NCI-H1417 treated with DMSO at 0.1 percent for 48 hours (cell line): ENCODE results near the gene CNTN4.
"Not testable (repeated sequence)": the region's sequence is repeated elsewhere in the genome, so short reads cannot be mapped to it uniquely, and the experiment has no call there.

Experiments used
- DNase-seq: peaks from one replicate; lab custom pipeline; 2025; lab: John Stamatoyannopoulos, UW

The CNTN4 gene

GRCh38 chr3:2098398-2099027 is at the start of gene CNTN4:
Gene CNTN4 (plus strand): TSS chr3:2098866.
- DNase-seq = peak; percentile 67

DNA sequence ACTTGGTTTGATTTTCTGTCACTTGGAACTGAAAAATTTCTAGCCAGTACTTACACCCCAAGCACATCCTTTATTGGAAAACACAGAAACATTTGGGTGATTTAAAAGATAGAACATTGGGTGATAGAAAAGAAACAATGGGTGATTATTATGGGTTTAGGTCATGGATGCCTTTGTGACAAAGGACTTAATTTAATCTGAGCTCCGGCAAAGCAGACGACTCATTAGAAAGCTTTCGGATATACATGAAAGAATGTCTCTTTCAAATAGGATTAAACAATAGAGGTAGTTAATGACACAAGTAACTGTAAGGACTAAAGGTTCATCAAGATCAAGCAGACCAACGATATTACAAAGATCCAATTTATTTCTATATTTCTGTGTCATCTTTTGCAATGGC is 37.3 kb upstream of the CNTN4 start:
- no peak for DNase-seq

DNA sequence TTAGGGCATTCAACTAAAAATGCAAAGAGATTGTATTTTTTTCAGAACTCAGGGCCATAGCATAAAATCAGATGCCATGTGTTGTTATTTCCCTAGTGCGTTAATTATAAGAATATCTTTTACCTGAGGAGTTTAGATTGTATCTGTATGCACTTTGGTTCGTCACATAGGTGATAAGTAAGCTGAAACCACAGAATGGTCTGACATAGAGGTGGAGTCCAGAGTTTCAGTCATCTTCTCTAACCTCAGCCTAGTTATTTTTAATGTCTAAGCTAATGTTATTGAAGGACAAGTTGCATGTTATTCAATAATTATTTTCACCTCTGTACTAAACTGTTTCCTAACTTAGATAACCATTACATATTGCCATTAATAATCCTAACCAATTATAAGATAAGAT is 27.1 kb upstream of the CNTN4 start:
- no peak for DNase-seq

GRCh38 chr3:2078821-2079220 is 19.8 kb upstream of the CNTN4 start:
- no peak for DNase-seq

DNA sequence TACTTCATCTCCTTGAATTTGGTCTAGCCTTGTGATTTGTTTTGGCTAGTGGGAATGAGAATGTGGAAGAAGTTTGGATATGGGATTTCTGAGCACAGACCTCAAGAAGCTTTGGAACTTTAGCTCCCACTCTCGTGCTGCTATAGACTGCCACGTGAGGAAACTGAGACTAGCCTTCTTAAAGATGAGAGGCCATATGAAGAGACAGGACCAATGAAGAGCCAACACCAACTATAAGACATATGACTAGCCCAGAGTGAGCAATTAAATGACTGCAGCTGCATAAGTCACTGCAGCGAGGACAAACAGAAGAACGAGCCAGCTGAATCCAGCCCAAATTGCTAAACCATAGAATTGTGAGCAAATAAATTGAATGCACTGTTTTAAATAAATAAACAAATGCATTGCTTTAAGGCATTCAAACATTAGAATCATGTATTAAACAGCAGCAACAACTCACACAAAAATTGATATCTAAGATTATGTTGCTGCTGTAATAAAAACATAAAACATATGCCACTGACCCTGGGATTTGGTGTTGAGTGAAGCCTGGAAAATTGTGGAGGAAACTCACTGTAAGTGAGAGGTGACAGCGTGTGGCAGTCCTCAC is 15.7 kb upstream of the CNTN4 start:
- no peak for DNase-seq

DNA sequence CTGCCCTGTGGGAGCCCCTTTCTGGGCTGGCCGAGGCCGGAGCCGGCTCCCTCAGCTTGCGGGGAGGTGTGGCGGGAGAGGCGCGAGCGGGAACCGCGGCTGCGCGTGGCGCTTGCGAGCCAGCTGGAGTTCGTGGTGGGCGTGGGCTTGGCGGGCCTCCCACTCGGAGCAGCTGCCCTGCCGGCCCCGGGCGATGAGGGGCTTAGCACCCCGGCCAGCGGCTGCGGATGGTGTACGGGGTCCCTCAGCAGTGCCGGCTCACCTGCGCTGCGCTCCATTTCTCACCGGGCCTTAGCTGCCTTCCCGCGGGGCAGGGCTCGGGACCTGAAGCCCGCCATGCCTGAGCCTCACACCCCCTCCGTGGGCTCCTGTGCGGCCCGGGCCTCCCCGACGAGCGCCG is 15.1 kb upstream of the CNTN4 start:
- not testable (repeated sequence) for DNase-seq

- no peak for DNase-seq
Measured at GRCh38 chr3:2090095-2090911, 8.4 kb upstream of the CNTN4 start.

- DNase-seq = no peak
Measured at GRCh38 chr3:2092758-2093157, 5.9 kb upstream of the CNTN4 start.

DNA sequence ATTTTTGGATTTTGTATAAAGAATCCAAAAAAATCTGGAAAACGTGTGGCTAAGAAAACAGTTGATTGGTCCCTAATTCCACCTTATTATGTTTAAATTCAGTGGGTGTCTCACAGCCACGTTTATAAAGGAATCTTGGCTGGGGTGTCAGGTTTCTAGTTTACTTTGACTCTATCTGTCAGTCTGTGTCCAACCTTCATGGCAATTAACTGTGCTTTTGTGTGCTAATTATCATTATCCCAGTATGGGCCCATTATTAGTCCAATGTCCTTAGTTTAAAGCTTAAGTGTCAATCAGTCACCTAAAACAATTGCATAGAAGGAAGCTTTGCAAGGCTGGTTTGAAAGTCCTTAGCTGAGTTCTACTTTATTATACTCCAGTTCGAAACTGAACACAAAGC is 3.7 kb upstream of the CNTN4 start:
- DNase-seq = no peak

GRCh38 chr3:2096216-2096615 is 2.5 kb upstream of the CNTN4 start:
- no peak for DNase-seq

DNA sequence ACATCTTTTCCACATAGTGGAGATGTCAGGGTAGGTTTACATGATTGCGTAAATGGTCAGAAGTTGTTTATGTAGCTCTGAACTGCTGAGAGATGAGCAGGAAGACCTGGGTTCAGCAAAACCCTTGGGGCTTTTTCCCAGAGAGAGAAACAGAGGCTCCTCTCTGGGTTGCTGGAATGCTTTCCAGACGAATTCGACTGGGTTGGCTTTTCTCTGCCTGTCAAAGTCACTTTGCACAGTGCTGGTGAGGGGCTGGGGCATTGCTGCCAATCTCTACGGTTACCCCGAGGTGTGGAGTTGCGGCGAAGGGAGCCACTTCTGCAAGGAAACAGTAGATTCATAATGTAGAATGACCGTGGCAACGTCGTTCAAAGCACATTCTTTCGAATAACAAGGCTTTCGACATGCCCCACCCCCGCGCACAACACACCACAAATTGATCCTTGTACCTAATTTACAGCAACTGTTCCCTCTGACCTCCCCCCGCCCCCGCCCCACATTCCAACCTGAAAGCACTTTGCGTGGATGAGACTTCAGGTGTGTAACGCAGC is 950 bp upstream of the CNTN4 start:
- no peak for DNase-seq

- DNase-seq = no peak
Measured at GRCh38 chr3:2099028-2099671, 484 bp downstream of the CNTN4 start.

DNA sequence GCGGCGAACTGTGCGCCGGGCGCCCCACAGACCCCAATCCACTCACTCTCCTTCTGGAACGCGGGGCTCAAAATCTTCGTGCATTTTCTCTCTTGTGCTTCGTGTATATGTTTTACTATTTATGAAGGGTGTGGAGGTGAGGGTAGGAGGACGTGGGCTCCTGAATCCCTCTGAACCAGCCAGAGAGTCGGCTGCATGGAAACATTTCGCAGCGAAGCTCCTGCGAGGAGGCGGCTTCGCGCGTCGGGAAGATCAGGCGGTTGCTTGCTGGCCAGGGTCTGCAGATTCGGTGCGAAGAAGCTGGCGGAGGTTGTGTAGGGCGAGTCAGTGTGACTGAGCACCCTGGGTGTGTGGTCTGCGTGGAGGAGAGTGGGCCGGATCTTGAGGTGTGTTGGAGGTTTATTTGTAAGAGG is 1.1 kb downstream of the CNTN4 start:
- no peak for DNase-seq

GRCh38 chr3:2106438-2106837 is 7.8 kb downstream of the CNTN4 start:
- no peak for DNase-seq

DNA sequence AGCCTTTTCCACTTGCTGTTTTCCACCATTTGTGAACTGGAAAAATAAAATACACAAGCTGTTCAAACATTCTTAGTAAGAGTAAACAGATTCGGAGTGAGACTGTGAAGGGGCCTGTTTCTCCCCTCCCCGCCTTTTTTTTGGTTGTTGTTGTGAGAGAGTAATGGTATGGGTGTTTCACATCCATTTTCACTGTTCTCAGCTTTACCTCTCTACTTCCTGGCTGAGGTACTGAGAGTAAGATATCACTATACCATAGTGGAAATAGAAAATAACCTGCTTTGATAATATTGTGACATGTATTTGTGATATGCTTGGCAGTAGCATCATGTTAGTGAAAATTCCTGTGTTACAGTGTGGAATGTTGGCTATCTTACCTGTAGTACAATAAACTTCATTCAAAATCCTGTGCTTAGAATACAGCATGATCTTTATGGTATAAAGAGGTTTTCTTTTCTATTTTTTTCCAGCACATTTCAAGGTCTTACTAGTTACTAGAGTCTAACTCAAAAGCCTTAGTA is 12.0 kb downstream of the CNTN4 start:
- no peak for DNase-seq

- DNase-seq = no peak
Measured at GRCh38 chr3:2114617-2115275, 16.1 kb downstream of the CNTN4 start.

DNA sequence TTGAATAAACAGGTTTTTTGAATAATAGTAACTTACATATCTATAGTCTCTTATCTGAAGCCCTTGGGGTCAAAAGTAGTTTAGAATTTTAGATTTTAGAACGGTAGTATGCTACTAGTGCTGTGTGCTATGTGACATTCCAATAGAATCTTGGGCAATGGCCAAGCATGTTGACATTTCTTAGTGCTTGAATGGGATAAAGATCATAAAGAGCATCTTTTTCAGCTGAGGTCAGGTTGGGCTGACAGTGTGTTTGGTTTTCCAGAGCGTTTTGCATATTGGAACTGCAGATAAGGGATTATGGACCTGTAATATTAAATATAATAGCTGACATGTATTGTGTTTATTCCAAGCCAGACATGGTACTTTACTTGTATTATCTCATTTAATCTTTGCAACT is 32.1 kb downstream of the CNTN4 start:
- DNase-seq = no peak

DNA sequence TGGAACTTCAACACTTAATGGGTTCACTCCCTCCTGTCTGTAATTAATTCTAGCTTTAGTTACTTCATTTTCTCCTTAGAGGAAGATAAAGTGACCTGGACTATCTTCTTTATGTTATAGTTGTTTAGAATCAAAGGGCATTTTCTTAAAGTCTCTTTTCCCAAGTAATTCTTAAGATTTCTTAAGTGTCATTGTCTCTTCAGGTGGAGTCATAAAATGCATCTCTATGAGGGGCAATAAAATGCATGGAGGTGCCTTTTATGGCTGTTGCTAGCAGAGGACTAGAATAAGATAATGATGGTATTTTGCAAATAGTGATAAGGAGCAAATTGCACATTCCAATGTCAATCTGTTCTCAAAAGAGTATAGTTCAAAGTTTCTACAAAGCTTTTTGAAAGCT is 34.5 kb downstream of the CNTN4 start:
- DNase-seq = no peak

DNA sequence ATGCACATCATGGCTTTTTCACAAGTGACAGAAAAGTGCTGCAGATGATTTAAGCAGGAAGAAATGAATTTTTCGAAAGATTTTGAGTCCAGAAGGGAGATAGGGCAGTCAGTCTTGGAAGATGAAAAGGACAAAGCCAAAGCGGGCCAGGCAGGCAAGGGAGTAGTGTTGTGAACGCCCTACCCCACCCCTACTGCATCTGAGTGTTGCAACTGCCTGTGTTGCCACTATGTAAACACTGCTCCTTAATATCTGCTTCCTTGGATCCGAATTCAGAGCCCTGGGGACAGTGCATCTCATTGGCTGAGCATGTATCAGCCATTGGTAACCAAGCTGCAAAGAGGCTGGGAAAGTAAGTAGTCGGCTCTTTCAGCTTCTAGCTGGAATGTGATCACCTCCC is 39.0 kb downstream of the CNTN4 start:
- DNase-seq = no peak

DNA sequence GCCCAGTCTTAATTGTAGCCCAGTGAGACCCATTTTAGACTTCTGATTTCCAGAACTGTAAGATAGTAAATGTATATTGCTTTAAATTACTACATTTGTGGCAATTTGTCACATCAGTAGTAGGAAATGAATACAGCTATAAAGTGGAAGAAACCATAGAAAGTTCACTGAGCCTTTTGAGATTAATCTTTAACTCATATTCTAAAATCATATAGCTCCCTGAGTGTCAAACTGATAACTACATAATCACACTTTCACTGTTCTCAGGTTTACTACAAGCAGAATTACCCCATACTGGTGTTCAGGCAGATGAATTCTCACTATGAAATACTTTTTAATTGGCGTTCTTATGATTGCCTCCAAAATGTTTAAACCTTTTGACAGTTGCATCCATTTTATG is 42.8 kb downstream of the CNTN4 start:
- no peak for DNase-seq

DNA sequence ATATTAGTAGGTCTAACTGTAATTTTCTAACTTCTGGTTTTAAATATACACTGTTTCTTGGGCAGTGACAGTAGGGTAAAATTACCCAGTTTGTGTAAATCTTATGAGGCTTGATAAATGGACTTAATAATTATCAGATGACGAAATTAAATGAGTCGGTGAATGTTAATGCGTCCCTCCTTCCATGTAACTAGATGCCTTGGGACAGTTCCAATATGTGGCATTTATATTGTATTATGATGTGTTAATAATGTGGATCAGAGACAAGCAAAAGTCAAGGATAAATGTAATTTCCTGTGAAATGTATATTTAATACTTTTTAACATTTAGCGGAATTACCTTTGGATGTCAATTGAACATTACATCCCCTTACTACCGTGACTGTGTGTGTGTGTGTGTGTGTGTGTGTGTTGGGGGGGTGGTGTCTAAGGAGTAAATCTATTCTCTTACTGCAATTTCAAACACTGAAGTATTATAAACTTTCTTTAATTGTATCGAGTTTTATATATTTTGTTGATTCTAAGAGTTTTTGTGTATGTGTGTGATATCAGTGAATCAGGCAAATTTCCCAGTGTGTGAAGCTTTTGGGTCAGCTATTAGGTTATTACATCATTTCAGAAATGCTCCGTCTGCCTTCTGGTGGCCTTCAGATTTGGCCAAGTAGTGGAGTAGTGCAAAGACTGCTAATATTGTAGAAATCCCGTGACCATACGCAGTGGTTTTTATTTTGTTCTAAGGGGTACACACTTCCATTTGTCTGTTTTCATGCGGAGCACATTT is 50.1 kb downstream of the CNTN4 start:
- DNase-seq = no peak
